K562 (cell line): ENCODE results near the gene VPS18. TPM values are rescaled to one million over a fixed set of nuclear protein-coding genes. Genes with fewer than 3 reads are reported as not detected.
A peak's percentile ranks its signal among the peaks of the same experiment; 100 is the strongest.

ENCODE experiments used
- ATF7 ChIP-seq: fragments of 450-650 bp; IDR thresholded peaks from 2 replicates; pipeline ENCODE4 v1.7.1; 2014; ENCODE audit warnings: mild to moderate bottlenecking, moderate library complexity
- CEBPB ChIP-seq: fragments of 450-650 bp; IDR thresholded peaks from 2 replicates; pipeline ENCODE4 v1.6.1; 2016; ENCODE audit warnings: missing genetic modification characterization, missing compliant biosample characterization
- CREB3L1 ChIP-seq: fragments of 450-650 bp; IDR thresholded peaks from 2 replicates; pipeline ENCODE4 v1.6.1; 2014; ENCODE audit warnings: low read depth, mild to moderate bottlenecking, moderate library complexity, borderline replicate concordance
- MCM2 ChIP-seq: fragments of 450-650 bp; IDR thresholded peaks from 2 replicates; pipeline ENCODE4 v1.6.1; 2017; ENCODE audit warnings: low read depth, mild to moderate bottlenecking
- REST ChIP-seq, 2 experiments: fragments of 450-650 bp; formaldehyde crosslinking in 1 of 2; IDR thresholded peaks; 2 replicates each; pipeline versions ENCODE4 v1.4.0 to v1.6.1; 2014 to 2020; ENCODE audit warnings: mild to moderate bottlenecking in 2 of 2, borderline replicate concordance in 1 of 2, low read depth in 1 of 2
- SNIP1 ChIP-seq: fragments of 450-650 bp; IDR thresholded peaks from 2 replicates; pipeline ENCODE4 v1.7.1; 2017; ENCODE audit warnings: low read depth, mild to moderate bottlenecking
- TGIF2 ChIP-seq: sonication (generic); formaldehyde crosslinking; IDR thresholded peaks from 2 replicates; pipeline ENCODE4 v1.8.1; 2022; ENCODE audit warnings: mild to moderate bottlenecking, missing genetic modification reagents, moderate library complexity
- U2AF1 ChIP-seq: fragments of 200-400 bp; formaldehyde crosslinking; optimal IDR thresholded peaks from 2 replicates; pipeline ENCODE3; 2017; ENCODE audit warnings: mild to moderate bottlenecking, low read depth, low read length, moderate library complexity
- YY1 ChIP-seq, 3 experiments: IDR thresholded peaks; 2 replicates each; pipeline ENCODE4 v1.6.1; 2011; ENCODE audit warnings: low read length in 2 of 3, mild to moderate bottlenecking in 2 of 3, moderate library complexity in 2 of 3, borderline replicate concordance in 1 of 3, control low read depth in 1 of 3, low read depth in 1 of 3; ENCODE audit not compliant: insufficient read depth in 3 of 3, insufficient replicate concordance in 2 of 3, control insufficient read depth in 1 of 3, insufficient read length in 1 of 3; ENCODE audit errors: extremely low read depth in 1 of 3
- ZSCAN32 ChIP-seq: fragments of 450-650 bp; formaldehyde crosslinking; IDR thresholded peaks from 2 replicates; pipeline ENCODE4 v1.4.0; 2020; ENCODE audit warnings: mild to moderate bottlenecking, moderate library complexity
- polyA plus RNA-seq, 8 experiments: library from polyadenylated mRNA; depleted of rRNA in 4 of 8; stranded (reverse) in 5 of 8; unstranded in 3 of 8; fragments of >200 nt; fragmentation: Nextera tagmentation in 2 of 8; fragmentation: Illumina TruSeq in 1 of 8; extraction: Ambion mirVana in 2 of 8; extraction: Trizol in 1 of 8; gene quantifications; 2 replicates each; pipeline versions ENCODE4 v1.2.1 to v1.2.3, GENCODE V29; 2011 to 2014; ENCODE audit warnings: inconsistent platforms in 1 of 8, missing spikeins in 1 of 8
- total RNA-seq, 7 experiments: library from RNA; depleted of rRNA in 6 of 7; stranded (reverse); fragments of >200 nt in 6 of 7; fragmentation: Illumina TruSeq in 2 of 7; extraction: Trizol in 2 of 7; gene quantifications; 2 replicates each; pipeline versions ENCODE4 v1.2.1 to v1.2.3, GENCODE V29; 2011 to 2021; ENCODE audit warnings: low replicate concordance in 1 of 7
- TF ChIP-seq, protein P1 (sequence below), 3 experiments: fragments of 200-800 bp in 1 of 3; sonication (Bioruptor generic) in 1 of 3; sonication (generic) in 1 of 3; formaldehyde crosslinking in 1 of 3; IDR thresholded peaks; 2 replicates each; pipeline versions ENCODE4 v1.6.1 to v1.8.0; 2016 to 2022; ENCODE audit warnings: mild to moderate bottlenecking in 2 of 3, missing compliant biosample characterization in 2 of 3, missing genetic modification characterization in 2 of 3, missing genetic modification reagents in 1 of 3
- TF ChIP-seq, protein P2 (sequence below): fragments of 250-450 bp; sonication (Bioruptor Pico); IDR thresholded peaks from 2 replicates; pipeline ENCODE4 v1.8.0; 2021; ENCODE audit warnings: borderline replicate concordance, mild to moderate bottlenecking, moderate library complexity; ENCODE audit not compliant: poor library complexity, severe bottlenecking

VPS18 gene
- total and polyA plus RNA-seq, 9 of the 15 experiments (the other 6 are each of a cell fraction or from before 2014, with no cell fraction given), result 0.73 to 19.9 (median 8.5) TPM

- TF ChIP-seq CREB3L1 (peak; percentile 70), CEBPB (peak; percentile 97), REST (IDR thresholded peaks at IDR 0.05; ENCODE audit: borderline replicate concordance) (no peak), REST (CRISPR knock-in tag; IDR thresholded peaks at IDR 0.05; ENCODE audit: low read depth) (no peak), ZSCAN32 (CRISPR knock-in tag) (peak; percentile 88), SNIP1 (no peak), TGIF2 (CRISPR knock-in tag) (0 out of 2 replicates have a peak, but pooled peaks have one; percentile 53), U2AF1 (peak; percentile 69), MCM2 (no peak), ATF7 (peak; percentile 95), YY1 (IDR thresholded peaks at IDR 0.05; ENCODE audit: borderline replicate concordance in 1 of 3, control insufficient read depth in 1 of 3, extremely low read depth in 1 of 3, insufficient read depth in 3 of 3, insufficient read length in 1 of 3, insufficient replicate concordance in 2 of 3, low read depth in 1 of 3, low read length in 2 of 3) (peak in 2 of 3 experiments; percentile 14 to 26)
- TF ChIP-seq, protein P1, sequence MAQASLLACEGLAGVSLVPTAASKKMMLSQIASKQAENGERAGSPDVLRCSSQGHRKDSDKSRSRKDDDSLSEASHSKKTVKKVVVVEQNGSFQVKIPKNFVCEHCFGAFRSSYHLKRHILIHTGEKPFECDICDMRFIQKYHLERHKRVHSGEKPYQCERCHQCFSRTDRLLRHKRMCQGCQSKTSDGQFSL (CRISPR knock-in tag; IDR thresholded peaks at IDR 0.05), result no peak
- TF ChIP-seq, protein P1 (tag; IDR thresholded peaks at IDR 0.05), result peak in 1 of 2 experiments; percentile 19; a peak in 1 of 4 replicates
- TF ChIP-seq, protein P2, sequence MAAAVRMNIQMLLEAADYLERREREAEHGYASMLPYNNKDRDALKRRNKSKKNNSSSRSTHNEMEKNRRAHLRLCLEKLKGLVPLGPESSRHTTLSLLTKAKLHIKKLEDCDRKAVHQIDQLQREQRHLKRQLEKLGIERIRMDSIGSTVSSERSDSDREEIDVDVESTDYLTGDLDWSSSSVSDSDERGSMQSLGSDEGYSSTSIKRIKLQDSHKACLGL (CRISPR knock-in tag), result peak; percentile 1
These were observed 58.9 kb downstream of the VPS18 start, which contains the start of gene CHAC1 (continued) for GRCh38 chr15:40952901-40953712.
